ENCODE data around the gene PRR12. TPM values are rescaled to one million over a fixed set of nuclear protein-coding genes. Genes with fewer than 3 reads are reported as not detected.

Gene PRR12
- total and polyA plus RNA-seq, 4 donors = 0.86 to 3.5 (median 2.8) TPM

- Histone ChIP-seq H3K4me3 (ENCODE audit: low read depth in 1 of 3, low read length in 3 of 3) (no peak overlapping the region), H3K27me3 (ENCODE audit: control insufficient read depth in 4 of 4, insufficient read depth in 4 of 4, low read length in 3 of 4) (no peaks in the 10 kb centered on the region), H3K9me3 (ENCODE audit: control insufficient read depth in 4 of 4, low read length in 3 of 4) (no peaks in the 10 kb centered on the region), H3K27ac (ENCODE audit: low read depth in 1 of 2, low read length in 2 of 2) (peak overlapping the region; percentile 29 to 31), H3K36me3 (ENCODE audit: control insufficient read depth in 4 of 4, insufficient read depth in 3 of 4, low read depth in 1 of 4, low read length in 3 of 4) (no peaks in the 10 kb centered on the region), H3K4me1 (ENCODE audit: control insufficient read depth in 4 of 4, insufficient read depth in 4 of 4, low read length in 3 of 4) (peaks cover 4 to 18% (median 11%) of the 10 kb centered on the region in 4 donors), H3K9ac (ENCODE audit: low read depth in 1 of 2, low read length in 2 of 2) (no peak overlapping the region)
- no peak for TF ChIP-seq TAF1 (conservative IDR thresholded peaks at IDR 0.05)
- no peak for TF ChIP-seq ZBTB33 (IDR thresholded peaks at IDR 0.05)
- TF ChIP-seq HNF4G (IDR thresholded peaks at IDR 0.05) = no peak
- TF ChIP-seq RAD21 (IDR thresholded peaks at IDR 0.05) = no peak
- TF ChIP-seq, protein P1, sequence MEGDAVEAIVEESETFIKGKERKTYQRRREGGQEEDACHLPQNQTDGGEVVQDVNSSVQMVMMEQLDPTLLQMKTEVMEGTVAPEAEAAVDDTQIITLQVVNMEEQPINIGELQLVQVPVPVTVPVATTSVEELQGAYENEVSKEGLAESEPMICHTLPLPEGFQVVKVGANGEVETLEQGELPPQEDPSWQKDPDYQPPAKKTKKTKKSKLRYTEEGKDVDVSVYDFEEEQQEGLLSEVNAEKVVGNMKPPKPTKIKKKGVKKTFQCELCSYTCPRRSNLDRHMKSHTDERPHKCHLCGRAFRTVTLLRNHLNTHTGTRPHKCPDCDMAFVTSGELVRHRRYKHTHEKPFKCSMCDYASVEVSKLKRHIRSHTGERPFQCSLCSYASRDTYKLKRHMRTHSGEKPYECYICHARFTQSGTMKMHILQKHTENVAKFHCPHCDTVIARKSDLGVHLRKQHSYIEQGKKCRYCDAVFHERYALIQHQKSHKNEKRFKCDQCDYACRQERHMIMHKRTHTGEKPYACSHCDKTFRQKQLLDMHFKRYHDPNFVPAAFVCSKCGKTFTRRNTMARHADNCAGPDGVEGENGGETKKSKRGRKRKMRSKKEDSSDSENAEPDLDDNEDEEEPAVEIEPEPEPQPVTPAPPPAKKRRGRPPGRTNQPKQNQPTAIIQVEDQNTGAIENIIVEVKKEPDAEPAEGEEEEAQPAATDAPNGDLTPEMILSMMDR (IDR thresholded peaks at IDR 0.05; ENCODE audit: low read depth, low read length, missing input control) = no peak
- TF ChIP-seq JUND (IDR thresholded peaks at IDR 0.05) = no peak
- no peak for TF ChIP-seq EGR1 (IDR thresholded peaks at IDR 0.05; ENCODE audit: low read depth in 2 of 2)
- no peak for TF ChIP-seq FOXA2 (IDR thresholded peaks at IDR 0.05)
- WGBS = 33% methylated on average over 19 of the region's 19 CpGs
- DNase-seq (ENCODE audit: low spot score) = no peak
Observed at GRCh38 chr19:49637821-49638738, 47.1 kb downstream of the PRR12 start.

DNA sequence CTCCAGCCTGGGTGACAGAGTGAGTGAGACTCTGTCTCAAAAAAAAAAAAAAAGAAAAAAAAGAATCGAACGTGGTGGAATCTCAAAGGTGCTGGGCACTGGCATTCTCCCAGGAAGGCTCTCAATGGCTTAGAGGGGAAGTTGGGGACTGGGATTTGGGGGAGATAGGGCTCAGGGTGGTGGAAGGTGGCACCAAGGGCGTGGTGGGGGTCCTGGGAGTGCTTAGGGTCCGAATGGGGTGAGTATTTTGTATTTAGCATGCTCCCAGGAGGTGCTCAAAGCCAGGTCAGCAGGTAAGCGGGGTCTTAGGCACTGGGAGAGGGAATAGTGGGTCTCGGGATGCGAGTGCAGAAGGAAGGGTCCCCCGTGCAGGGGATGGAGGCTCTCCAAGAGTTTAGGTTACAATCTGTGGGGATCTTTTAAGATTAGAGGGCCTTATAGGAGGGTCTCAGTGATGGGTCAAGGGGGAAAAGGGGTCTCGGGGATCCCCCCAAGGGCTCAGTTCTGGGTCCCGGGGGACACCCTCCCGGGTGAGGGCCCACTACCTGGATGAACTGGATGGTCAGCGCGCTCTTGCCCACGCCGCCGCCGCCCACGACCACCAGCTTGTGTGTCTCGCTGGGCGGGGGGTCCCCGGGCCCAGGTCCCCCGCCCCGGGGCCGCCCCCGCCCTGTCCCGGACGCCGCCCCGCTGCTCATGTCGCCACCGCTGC lies 48.6 kb downstream of the PRR12 start:
- H3K27ac ChIP-seq (ENCODE audit: low read depth in 1 of 2, low read length in 2 of 2) = peak overlapping the region; percentile 77 to 93
- no peaks in the 10 kb centered on the region for H3K36me3 ChIP-seq (ENCODE audit: control insufficient read depth in 4 of 4, insufficient read depth in 3 of 4, low read depth in 1 of 4, low read length in 3 of 4)
- no peaks in the 10 kb centered on the region for H3K27me3 ChIP-seq (ENCODE audit: control insufficient read depth in 4 of 4, insufficient read depth in 4 of 4, low read length in 3 of 4)
- H3K9me3 ChIP-seq (ENCODE audit: control insufficient read depth in 4 of 4, low read length in 3 of 4) = no peaks in the 10 kb centered on the region
- WGBS = 11% methylated on average over 31 of the region's 31 CpGs
- DNase-seq (ENCODE audit: low spot score) = no peak
- peaks cover 4 to 30% (median 17%) of the 10 kb centered on the region in 4 donors for H3K4me1 ChIP-seq (ENCODE audit: control insufficient read depth in 4 of 4, insufficient read depth in 4 of 4, low read length in 3 of 4)
- TF ChIP-seq RXRA (IDR thresholded peaks at IDR 0.05) = no peak
- TF ChIP-seq, protein P2, sequence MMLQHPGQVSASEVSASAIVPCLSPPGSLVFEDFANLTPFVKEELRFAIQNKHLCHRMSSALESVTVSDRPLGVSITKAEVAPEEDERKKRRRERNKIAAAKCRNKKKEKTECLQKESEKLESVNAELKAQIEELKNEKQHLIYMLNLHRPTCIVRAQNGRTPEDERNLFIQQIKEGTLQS (IDR thresholded peaks at IDR 0.05) = no peak
- TF ChIP-seq SP1 (IDR thresholded peaks at IDR 0.05) = no peak
- no peak for TF ChIP-seq FOXA2 (IDR thresholded peaks at IDR 0.05)
- peak overlapping the region in 2 of 3 donors; percentile 36 to 52 for H3K4me3 ChIP-seq (ENCODE audit: low read depth in 1 of 3, low read length in 3 of 3)
- peak overlapping the region; percentile 36 to 65 for H3K9ac ChIP-seq (ENCODE audit: low read depth in 1 of 2, low read length in 2 of 2)

Data from liver (tissue), 9 donors.